Erythroblast (primary cell): Measurements from ENCODE around the gene MYO1A.

Experiments
- GATA1 ChIP-seq: IDR thresholded peaks from 2 replicates; pipeline ENCODE4 v1.6.1; 2011; ENCODE audit warnings: low read depth, mild to moderate bottlenecking, control low read depth, low read length, moderate library complexity
- POLR2A ChIP-seq: IDR thresholded peaks from 2 replicates; pipeline ENCODE4 v1.6.1; 2011; ENCODE audit warnings: mild to moderate bottlenecking, low read length

GRCh38 chr12:57094208-57095160 lies 44.6 kb upstream of the MYO1A start:
- no peak for TF ChIP-seq POLR2A
- TF ChIP-seq GATA1: no peak
